Brain microvascular endothelial cell (primary cell): ENCODE measurements around the gene KCNH8.

Source experiments
- DNase-seq: peaks from one replicate; pipeline ENCODE4 v3.0.0-alpha.2; 2020
- H3K27ac ChIP-seq: fragments of 250-450 bp; sonication (Bioruptor Pico); 2 replicates; pipeline ENCODE4 v1.5.1; 2020; ENCODE audit warnings: mild to moderate bottlenecking, moderate library complexity
- H3K27me3 ChIP-seq: fragments of 250-450 bp; sonication (Bioruptor Pico); replicated peaks from 2 replicates; pipeline ENCODE4 v1.5.1; 2020; ENCODE audit warnings: mild to moderate bottlenecking
- H3K36me3 ChIP-seq: fragments of 250-450 bp; sonication (Bioruptor Pico); replicated peaks from 2 replicates; pipeline ENCODE4 v1.5.1; 2020; ENCODE audit warnings: mild to moderate bottlenecking
- H3K4me3 ChIP-seq: 2 replicates; pipeline ENCODE4 v1.5.1; 2011; ENCODE audit warnings: low read depth, mild to moderate bottlenecking, control low read depth, low read length, moderate library complexity
- CTCF ChIP-seq: IDR thresholded peaks from 2 replicates; pipeline ENCODE4 v1.5.1; 2011; ENCODE audit warnings: low read depth, mild to moderate bottlenecking, moderate library complexity, low read length, control low read depth, inconsistent platforms; ENCODE audit errors: missing control alignments
- in situ Hi-C: cut with HindIII; loops from 2 replicates; pipeline ENCODE4 v1.10.0; 2017; ENCODE audit warnings: low sequenced_read_pairs, low pct_ligation_motif_present

KCNH8 gene

GRCh38 chr3:19263606-19264005 lies 115.3 kb downstream of the KCNH8 start:
- Histone ChIP-seq H3K27me3 (no peaks in the 10 kb centered on the region), H3K27ac (no peak overlapping the region), H3K4me3 (no peak overlapping the region), H3K36me3 (no peaks in the 10 kb centered on the region)
- DNase-seq, result no peak
- TF ChIP-seq CTCF, result no peak
- in situ Hi-C loops, result no loop called here

GRCh38 chr3:19264424-19264823 lies 116.1 kb downstream of the KCNH8 start:
- Histone ChIP-seq H3K27me3 (no peaks in the 10 kb centered on the region), H3K27ac (no peak overlapping the region), H3K36me3 (no peaks in the 10 kb centered on the region), H3K4me3 (no peak overlapping the region)
- TF ChIP-seq CTCF, result no peak
- DNase-seq, result no peak
- in situ Hi-C loops, result no loop called here

GRCh38 chr3:19267040-19267439 lies 118.7 kb downstream of the KCNH8 start:
- DNase-seq, result no peak
- Histone ChIP-seq H3K36me3 (no peaks in the 10 kb centered on the region), H3K27ac (no peak overlapping the region), H3K27me3 (no peaks in the 10 kb centered on the region), H3K4me3 (no peak overlapping the region)
- no peak for TF ChIP-seq CTCF
- in situ Hi-C loops, result no loop called here

GRCh38 chr3:19270481-19270880 lies 122.2 kb downstream of the KCNH8 start:
- in situ Hi-C loops, result no loop called here
- no peak for TF ChIP-seq CTCF
- no peak for DNase-seq

GRCh38 chr3:19272296-19272695 lies 124.0 kb downstream of the KCNH8 start:
- H3K36me3 ChIP-seq, result no peaks in the 10 kb centered on the region
- no peaks in the 10 kb centered on the region for H3K27me3 ChIP-seq
- H3K27ac ChIP-seq, result no peak overlapping the region
- no peak overlapping the region for H3K4me3 ChIP-seq
- in situ Hi-C loops, result no loop called here
- TF ChIP-seq CTCF, result no peak
- DNase-seq, result no peak

More at GRCh38 chr3:19270481-19270880, 122.2 kb downstream of the KCNH8 start:
- no peaks in the 10 kb centered on the region for H3K27me3 ChIP-seq
- no peaks in the 10 kb centered on the region for H3K36me3 ChIP-seq
- no peak overlapping the region for H3K27ac ChIP-seq
- no peak overlapping the region for H3K4me3 ChIP-seq

- TF ChIP-seq CTCF, result no peak
- H3K27me3 ChIP-seq, result no peaks in the 10 kb centered on the region
- in situ Hi-C loops, result no loop called here
- H3K27ac ChIP-seq, result no peak overlapping the region
- H3K36me3 ChIP-seq, result no peaks in the 10 kb centered on the region
- no peak overlapping the region for H3K4me3 ChIP-seq
- no peak for DNase-seq
Observed at GRCh38 chr3:19273091-19273490, 124.8 kb downstream of the KCNH8 start.
